H1 (cell line): ENCODE measurements around the gene TRIM7. TPM values are rescaled to one million over a fixed set of nuclear protein-coding genes. Genes with fewer than 3 reads are reported as not detected.

ENCODE experiments used
- CTCF ChIA-PET: fragments of 300-600 bp; sonication (Branson Sonifier 250); formaldehyde crosslinking; loops from one replicate; lab custom pipeline; 2021; ENCODE audit not compliant: partially characterized antibody; lab: Charles Lee
- POLR2A ChIA-PET: fragments of 300-600 bp; sonication (Branson Sonifier 250); formaldehyde crosslinking; loops from one replicate; lab custom pipeline; 2021; ENCODE audit warnings: inconsistent platforms; ENCODE audit not compliant: partially characterized antibody; lab: Charles Lee
- DNase-seq, 2 experiments: peaks; one replicate each; pipeline versions ENCODE4 v3.0.0 to v3.0.0-alpha.2; 2010 to 2022; ENCODE audit warnings: low spot score in 2 of 2, low read depth in 1 of 2, mixed read lengths in 1 of 2
- FAIRE-seq: peaks from 2 replicates; lab custom pipeline; 2011; peaks lifted over from hg19 to GRCh38; lab: Jason Lieb, UNC
- H2AFZ ChIP-seq: 2 replicates; pipeline ENCODE4 v1.8.1; 2012; ENCODE audit warnings: low read length, inconsistent platforms
- H2AK5ac ChIP-seq: 2 replicates; pipeline ENCODE4 v1.6.1; 2013; ENCODE audit warnings: low read depth, low read length
- H2BK120ac ChIP-seq: replicated peaks from 2 replicates; pipeline ENCODE3; 2013; ENCODE audit warnings: low read depth, low read length, inconsistent platforms
- H2BK12ac ChIP-seq: 2 replicates; pipeline ENCODE4 v1.6.1; 2013; ENCODE audit warnings: low read depth, low read length
- H2BK15ac ChIP-seq: 2 replicates; pipeline ENCODE4 v1.6.1; 2013; ENCODE audit warnings: low read length
- H2BK20ac ChIP-seq: 2 replicates; pipeline ENCODE4 v1.6.1; 2013; ENCODE audit warnings: low read length
- H2BK5ac ChIP-seq: 2 replicates; pipeline ENCODE4 v1.6.1; 2013; ENCODE audit warnings: low read depth, low read length
- H3K14ac ChIP-seq: 2 replicates; pipeline ENCODE4 v1.6.1; 2013; ENCODE audit warnings: inconsistent platforms; ENCODE audit not compliant: insufficient read length
- H3K18ac ChIP-seq: 2 replicates; pipeline ENCODE4 v1.6.1; 2013; ENCODE audit warnings: low read length; ENCODE audit errors: extremely low read depth
- H3K23ac ChIP-seq: 2 replicates; pipeline ENCODE4 v1.6.1; 2013; ENCODE audit warnings: inconsistent platforms; ENCODE audit not compliant: insufficient read length
- H3K23me2 ChIP-seq: 2 replicates; pipeline ENCODE4 v1.6.1; 2013; ENCODE audit warnings: low read depth, low read length
- H3K27ac ChIP-seq: 2 replicates; pipeline ENCODE4 v1.6.1; 2011; ENCODE audit warnings: low read depth, low read length, inconsistent platforms
- H3K27me3 ChIP-seq, 4 experiments: replicated peaks in 1 of 4; 1 replicate in 1 of 4; 2 replicates in 3 of 4; pipeline versions ENCODE4 v1.6.1 to v1.8.1; 2011 to 2013; ENCODE audit warnings: low read length in 3 of 4, mild to moderate bottlenecking in 3 of 4, inconsistent platforms in 2 of 4, mixed read lengths in 2 of 4, moderate library complexity in 1 of 4; ENCODE audit not compliant: control insufficient read depth in 3 of 4, insufficient read depth in 3 of 4; ENCODE audit errors: extremely low read depth in 1 of 4
- H3K36me3 ChIP-seq, 4 experiments: 2 replicates each; pipeline versions ENCODE4 v1.6.1 to v1.8.1; 2011 to 2013; ENCODE audit warnings: mild to moderate bottlenecking in 4 of 4, low read length in 3 of 4, moderate library complexity in 2 of 4, control low read depth in 1 of 4, inconsistent platforms in 1 of 4; ENCODE audit not compliant: insufficient read depth in 4 of 4, control insufficient read depth in 2 of 4
- H3K4ac ChIP-seq: replicated peaks from 2 replicates; pipeline ENCODE3; 2013; ENCODE audit warnings: low read length, low read depth, mixed read lengths, inconsistent platforms; ENCODE audit not compliant: insufficient read length
- H3K4me1 ChIP-seq, 4 experiments: replicated peaks in 1 of 4; 1 replicate in 1 of 4; 2 replicates in 3 of 4; pipeline versions ENCODE4 v1.6.1 to v1.8.1; 2011 to 2013; ENCODE audit warnings: low read length in 3 of 4, inconsistent platforms in 2 of 4, mixed read lengths in 1 of 4; ENCODE audit not compliant: insufficient read depth in 4 of 4, control insufficient read depth in 3 of 4
- H3K4me2 ChIP-seq, 2 experiments: 2 replicates each; pipeline versions ENCODE4 v1.6.1 to v1.8.1; 2011 to 2013; ENCODE audit warnings: low read depth in 2 of 2, low read length in 2 of 2, control low read depth in 1 of 2, inconsistent platforms in 1 of 2, mild to moderate bottlenecking in 1 of 2; ENCODE audit not compliant: insufficient read depth in 1 of 2
- H3K4me3 ChIP-seq, 4 experiments: fragments of 200-600, 300-600 bp in 1 of 4; sonication (generic), shearing (Covaris generic), sonication (Bioruptor Twin) in 1 of 4; 2 replicates each; pipeline versions ENCODE4 v1.5.1 to v1.8.1; 2011 to 2016; ENCODE audit warnings: low read length in 4 of 4, low read depth in 3 of 4, control low read depth in 2 of 4, inconsistent platforms in 2 of 4, mild to moderate bottlenecking in 2 of 4, mixed read lengths in 1 of 4, moderate library complexity in 1 of 4; ENCODE audit not compliant: insufficient read depth in 2 of 4; ENCODE audit errors: extremely low read depth in 1 of 4
- H3K56ac ChIP-seq: replicated peaks from 2 replicates; pipeline ENCODE3; 2013; ENCODE audit warnings: low read depth, mild to moderate bottlenecking, mixed read lengths, low read length, inconsistent platforms; ENCODE audit not compliant: insufficient read length
- H3K79me1 ChIP-seq: 2 replicates; pipeline ENCODE4 v1.6.1; 2013; ENCODE audit warnings: low read depth, low read length, control low read depth
- H3K79me2 ChIP-seq, 2 experiments: 2 replicates each; pipeline versions ENCODE4 v1.6.1 to v1.8.1; 2012 to 2013; ENCODE audit warnings: low read length in 2 of 2, mild to moderate bottlenecking in 2 of 2, inconsistent platforms in 1 of 2; ENCODE audit not compliant: insufficient read depth in 2 of 2, control insufficient read depth in 1 of 2
- H3K9ac ChIP-seq, 4 experiments: replicated peaks in 1 of 4; 1 replicate in 1 of 4; 2 replicates in 3 of 4; pipeline versions ENCODE4 v1.6.1 to v1.8.1; 2011 to 2013; ENCODE audit warnings: low read depth in 3 of 4, low read length in 3 of 4, control low read depth in 2 of 4, mild to moderate bottlenecking in 2 of 4, moderate library complexity in 2 of 4, inconsistent platforms in 1 of 4; ENCODE audit errors: extremely low read depth in 1 of 4
- H3K9me3 ChIP-seq, 2 experiments: 2 replicates each; pipeline versions ENCODE4 v1.6.1 to v1.8.1; 2012 to 2013; ENCODE audit warnings: mild to moderate bottlenecking in 2 of 2, moderate library complexity in 2 of 2, control low read depth in 1 of 2, inconsistent platforms in 1 of 2, low read depth in 1 of 2, low read length in 1 of 2, mixed read lengths in 1 of 2; ENCODE audit not compliant: insufficient read depth in 2 of 2
- H4K20me1 ChIP-seq, 2 experiments: replicated peaks in 1 of 2; 2 replicates each; pipeline versions ENCODE3 to v1.8.1; 2011 to 2013; ENCODE audit warnings: inconsistent platforms in 2 of 2, low read length in 2 of 2, mild to moderate bottlenecking in 1 of 2; ENCODE audit not compliant: insufficient read depth in 2 of 2, control insufficient read depth in 1 of 2
- H4K5ac ChIP-seq: 2 replicates; pipeline ENCODE4 v1.6.1; 2013; ENCODE audit warnings: low read length, low read depth, mixed read lengths, inconsistent platforms; ENCODE audit not compliant: insufficient read length
- H4K8ac ChIP-seq: 2 replicates; pipeline ENCODE4 v1.8.0; 2013; ENCODE audit warnings: mild to moderate bottlenecking, moderate library complexity, low read length, inconsistent platforms; ENCODE audit not compliant: insufficient read depth; ENCODE audit errors: extremely low read depth
- H4K91ac ChIP-seq: replicated peaks from 2 replicates; pipeline ENCODE3; 2013; ENCODE audit warnings: low read length, mixed read lengths, inconsistent platforms; ENCODE audit not compliant: insufficient read length
- BCL11A ChIP-seq, 2 experiments: IDR thresholded peaks; one replicate each; pipeline ENCODE4 v1.6.1; 2011; ENCODE audit warnings: low read depth in 2 of 2, low read length in 2 of 2, mild to moderate bottlenecking in 2 of 2
- CEBPB ChIP-seq: IDR thresholded peaks from 2 replicates; pipeline ENCODE4 v1.6.1; 2012; ENCODE audit warnings: low read depth, low read length
- EZH2 ChIP-seq: fragments of 200-600 bp; sonication (generic); IDR thresholded peaks from 2 replicates; pipeline ENCODE4 v1.7.1; 2012; ENCODE audit warnings: low read depth, mild to moderate bottlenecking, moderate library complexity, low read length, inconsistent platforms; ENCODE audit not compliant: severe bottlenecking
- FOSL1 ChIP-seq: IDR thresholded peaks from 2 replicates; pipeline ENCODE4 v1.6.1; 2011; ENCODE audit warnings: mild to moderate bottlenecking, low read depth, low read length, moderate library complexity; ENCODE audit not compliant: insufficient read depth
- GABPA ChIP-seq: IDR thresholded peaks from 2 replicates; pipeline ENCODE4 v1.6.1; 2011; ENCODE audit warnings: mild to moderate bottlenecking, low read length, moderate library complexity, borderline replicate concordance; ENCODE audit not compliant: insufficient read depth
- JUN ChIP-seq: IDR thresholded peaks from 2 replicates; pipeline ENCODE4 v1.6.1; 2011; ENCODE audit warnings: low read depth, mild to moderate bottlenecking, improper control_type of control experiment, low read length
- KDM1A ChIP-seq: fragments of 200-600, 300-600 bp; sonication (generic); IDR thresholded peaks from 2 replicates; pipeline ENCODE4 v1.7.1; 2016; ENCODE audit warnings: mild to moderate bottlenecking, low read length, borderline replicate concordance
- KDM4A ChIP-seq: IDR thresholded peaks from one replicate; pipeline ENCODE4 v1.7.1; 2012; ENCODE audit warnings: low read depth, mild to moderate bottlenecking, moderate library complexity, low read length, inconsistent platforms; ENCODE audit not compliant: severe bottlenecking
- MAFK ChIP-seq: IDR thresholded peaks from 2 replicates; pipeline ENCODE4 v1.6.1; 2012; ENCODE audit warnings: low read depth, mild to moderate bottlenecking, improper control_type of control experiment, low read length
- NANOG ChIP-seq: IDR thresholded peaks from 2 replicates; pipeline ENCODE4 v1.6.1; 2011; ENCODE audit warnings: low read length, low read depth, mild to moderate bottlenecking, inconsistent platforms; ENCODE audit not compliant: insufficient read depth, poor library complexity, severe bottlenecking
- PHF8 ChIP-seq: fragments of 200-600 bp; sonication (generic); conservative IDR thresholded peaks from 2 replicates; pipeline ENCODE4 v1.7.1; 2012; ENCODE audit warnings: low read depth, mild to moderate bottlenecking, inconsistent platforms, low read length, moderate library complexity
- POLR2A ChIP-seq, 2 experiments: IDR thresholded peaks; 1 replicate in 1 of 2; 2 replicates in 1 of 2; pipeline ENCODE4 v1.6.1; 2011; ENCODE audit warnings: low read depth in 2 of 2, low read length in 2 of 2, mild to moderate bottlenecking in 2 of 2; ENCODE audit errors: control extremely low read depth in 1 of 2
- POU5F1 ChIP-seq: IDR thresholded peaks from 2 replicates; pipeline ENCODE4 v1.6.1; 2011; ENCODE audit warnings: low read depth, mild to moderate bottlenecking, low read length, moderate library complexity
- RBBP5 ChIP-seq: IDR thresholded peaks from 2 replicates; pipeline ENCODE4 v1.7.1; 2012; ENCODE audit warnings: low read depth, mild to moderate bottlenecking, inconsistent platforms, low read length, moderate library complexity, borderline replicate concordance
- TAF7 ChIP-seq: optimal IDR thresholded peaks from 2 replicates; pipeline ENCODE3; 2011; ENCODE audit warnings: low read depth, mild to moderate bottlenecking, inconsistent platforms, low read length, moderate library complexity, borderline replicate concordance
- WGBS, 2 experiments: shearing (Covaris generic) in 1 of 2; methylation state at CpG; one replicate each; pipeline versions ENCODE4 v1.1.6 to v1.1.7; 2013 to 2015; ENCODE audit warnings: low lambda C conversion rate in 2 of 2, mixed read lengths in 2 of 2, inconsistent platforms in 1 of 2, low coverage in 1 of 2, missing lambda C conversion rate in 1 of 2; ENCODE audit not compliant: insufficient replicate concordance in 2 of 2, insufficient coverage in 1 of 2, insufficient read length in 1 of 2; ENCODE audit errors: extremely low coverage in 1 of 2, missing lambda C conversion rate in 1 of 2; 5-methylcytosine and 5-hydroxymethylcytosine counted together
- polyA plus RNA-seq, 7 experiments: library from polyadenylated mRNA; depleted of rRNA in 3 of 7; stranded (reverse) in 5 of 7; unstranded in 2 of 7; fragments of >200 nt in 5 of 7; fragments of 200-250 nt in 2 of 7; gene quantifications; 1 replicate in 5 of 7; 2 replicates in 1 of 7; 4 replicates in 1 of 7; pipeline versions ENCODE4 v1.2.1 to v1.2.3, GENCODE V29; 2011 to 2013; ENCODE audit warnings: missing spikeins in 2 of 7, mixed read lengths in 2 of 7
- total RNA-seq: library from RNA; stranded (reverse); fragmentation: NEBNext Ultra II Directional; extraction: Animal tissue kit (Norgen Biotek cat#: 25700); gene quantifications from 2 replicates; pipeline ENCODE4 v1.2.1, GENCODE V29; 2021

Gene TRIM7
- total and polyA plus RNA-seq, 2 of the 8 experiments (the other 6 are each of a cell fraction or from before 2014, with no cell fraction given): 0.36 to 0.47 TPM

DNA sequence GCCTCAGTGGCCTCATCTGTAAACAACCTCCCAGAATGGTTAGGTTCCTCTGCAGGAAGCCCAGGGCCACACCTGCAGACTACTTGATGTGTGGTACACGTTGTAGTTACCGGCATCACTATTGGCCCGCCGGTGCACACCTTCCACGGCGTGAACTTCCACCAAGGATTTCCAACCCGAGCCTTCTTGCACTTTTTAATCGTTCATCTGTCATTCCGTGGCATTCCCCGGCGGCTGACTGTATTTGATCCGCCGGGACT, 12.7 kb upstream of the TRIM7 start:
- FAIRE-seq (no peak), DNase-seq (no peak)
- H2AK5ac ChIP-seq: no peak overlapping the region
- no peak overlapping the region for H2AFZ ChIP-seq
- no peak overlapping the region for H3K23ac ChIP-seq
- H2BK20ac ChIP-seq: no peak overlapping the region
- peak overlapping the region; percentile 92 to 97 for H3K4me2 ChIP-seq
- WGBS, 2 experiments: 16% methylated on average over 13 of the region's 13 CpGs; no CpG with 5 or more reads in 1 of the 2 experiments
- no peak overlapping the region for H2BK120ac ChIP-seq
- peak overlapping the region; percentile 46 to 76 (median 63); a peak in 7 of 8 replicates for H3K4me3 ChIP-seq
- no peak overlapping the region for H3K14ac ChIP-seq
- H3K9ac ChIP-seq: peak overlapping the region in 2 of 4 experiments; percentile 57 to 69; a peak in 3 of 7 replicates
- H3K27ac ChIP-seq: no peak overlapping the region
- 0 out of 2 replicates have a peak overlapping the region, but pooled peaks have one; percentile 7 for H2BK12ac ChIP-seq
- peaks cover 17% of the 10 kb centered on the region for H3K23me2 ChIP-seq
- no peak overlapping the region for H4K91ac ChIP-seq
- POLR2A ChIA-PET: interaction anchor here (1.0 kb wide), 1 partner anchor 11 kb away, joined by 4 read pairs; no protein-coding TSS in a partner anchor
- H3K4me1 ChIP-seq: peaks cover 0 to 2% (median 0%) of the 10 kb centered on the region in 4 experiments; a peak in 3 of 7 replicates
- H3K27me3 ChIP-seq: peaks cover 0 to 5% (median 1%) of the 10 kb centered on the region in 4 experiments; a peak in 2 of 7 replicates
- H4K5ac ChIP-seq: no peak overlapping the region
- CTCF ChIA-PET: no interaction called here
- H3K36me3 ChIP-seq: no peaks in the 10 kb centered on the region
- H2BK5ac ChIP-seq: no peak overlapping the region
- H3K18ac ChIP-seq: no peak overlapping the region
- peaks cover 0 to 4% of the 10 kb centered on the region in 2 experiments for H4K20me1 ChIP-seq
- no peak overlapping the region for H3K4ac ChIP-seq
- no peak overlapping the region for H4K8ac ChIP-seq
- no peaks in the 10 kb centered on the region for H3K9me3 ChIP-seq
- no peaks in the 10 kb centered on the region for H3K79me1 ChIP-seq
- no peaks in the 10 kb centered on the region for H3K79me2 ChIP-seq
- H2BK15ac ChIP-seq: no peak overlapping the region
- H3K56ac ChIP-seq: no peak overlapping the region
- no peak for TF ChIP-seq POLR2A (IDR thresholded peaks at IDR 0.05; ENCODE audit: control extremely low read depth in 1 of 2, low read depth in 2 of 2, low read length in 2 of 2)
- TF ChIP-seq FOSL1: no peak
- TF ChIP-seq NANOG: no peak
- TF ChIP-seq MAFK: no peak
- TF ChIP-seq KDM4A: no peak
- TF ChIP-seq EZH2: no peak
- TF ChIP-seq TAF7: no peak
- TF ChIP-seq BCL11A (IDR thresholded peaks at IDR 0.05; ENCODE audit: low read depth in 2 of 2, low read length in 2 of 2): no peak
- TF ChIP-seq POU5F1: no peak
- no peak for TF ChIP-seq CEBPB
- no peak for TF ChIP-seq GABPA
- no peak for TF ChIP-seq RBBP5
- TF ChIP-seq KDM1A: no peak
- TF ChIP-seq JUN: no peak
- no peak for TF ChIP-seq PHF8
